Measurements from ENCODE around the gene ZNF212.

- no peak for TF ChIP-seq EZH2 (IDR thresholded peaks at IDR 0.05; ENCODE audit: low read length, unreplicated experiment)
- TF ChIP-seq CTCF (conservative IDR thresholded peaks at IDR 0.05; ENCODE audit: low read depth, low read length) = peak; percentile 68
Measured at GRCh38 chr7:149195180-149196150, 44.0 kb upstream of the ZNF212 start, which contains the start of gene ZNF282.

Data from PC-3 (cell line).